Measurements from ENCODE around the gene RIN2.
"Not testable (repeated sequence)": the region's sequence is repeated elsewhere in the genome, so short reads cannot be mapped to it uniquely, and the experiment has no call there.

The RIN2 gene

GRCh38 chr20:19747903-19748302 is 10.2 kb upstream of the RIN2 start:
- Histone ChIP-seq H3K4me3 (ENCODE audit: low read depth, low read length) (no peak overlapping the region), H3K4me1 (peaks cover 5% of the 10 kb centered on the region), H3K27ac (no peak overlapping the region), H3K36me3 (ENCODE audit: control insufficient read depth, insufficient read depth, low read length) (no peaks in the 10 kb centered on the region), H3K27me3 (ENCODE audit: control insufficient read depth, insufficient read depth, low read length) (no peaks in the 10 kb centered on the region), H3K79me2 (no peaks in the 10 kb centered on the region), H3K9ac (no peak overlapping the region), H3K4me2 (ENCODE audit: low read length) (no peak overlapping the region), H2AFZ (no peak overlapping the region), H3K9me3 (ENCODE audit: control insufficient read depth, low read length) (no peaks in the 10 kb centered on the region)
- TF ChIP-seq CTCF (IDR thresholded peaks at IDR 0.05) = no peak

- no peak overlapping the region for H3K27ac ChIP-seq
- no peaks in the 10 kb centered on the region for H3K9me3 ChIP-seq (ENCODE audit: control insufficient read depth, low read length)
- no peak overlapping the region for H2AFZ ChIP-seq
- no peaks in the 10 kb centered on the region for H3K36me3 ChIP-seq (ENCODE audit: control insufficient read depth, insufficient read depth, low read length)
- no peak overlapping the region for H3K9ac ChIP-seq
- no peak overlapping the region for H3K4me2 ChIP-seq (ENCODE audit: low read length)
- peaks cover 5% of the 10 kb centered on the region for H3K4me1 ChIP-seq
- no peaks in the 10 kb centered on the region for H3K27me3 ChIP-seq (ENCODE audit: control insufficient read depth, insufficient read depth, low read length)
- H3K79me2 ChIP-seq = no peaks in the 10 kb centered on the region
- TF ChIP-seq CTCF (IDR thresholded peaks at IDR 0.05) = no peak
- H3K4me3 ChIP-seq (ENCODE audit: low read depth, low read length) = no peak overlapping the region
Measured at GRCh38 chr20:19748681-19749080, 9.4 kb upstream of the RIN2 start.

- H3K9me3 ChIP-seq (ENCODE audit: control insufficient read depth, low read length) = no peaks in the 10 kb centered on the region
- no peak overlapping the region for H3K27ac ChIP-seq
- H2AFZ ChIP-seq = no peak overlapping the region
- no peak overlapping the region for H3K4me2 ChIP-seq (ENCODE audit: low read length)
- H3K4me1 ChIP-seq = peaks cover 5% of the 10 kb centered on the region
- no peaks in the 10 kb centered on the region for H3K36me3 ChIP-seq (ENCODE audit: control insufficient read depth, insufficient read depth, low read length)
- H3K9ac ChIP-seq = no peak overlapping the region
- H3K27me3 ChIP-seq (ENCODE audit: control insufficient read depth, insufficient read depth, low read length) = no peaks in the 10 kb centered on the region
- TF ChIP-seq CTCF (IDR thresholded peaks at IDR 0.05) = no peak
- no peak overlapping the region for H3K4me3 ChIP-seq (ENCODE audit: low read depth, low read length)
- H3K79me2 ChIP-seq = no peaks in the 10 kb centered on the region
Measured at GRCh38 chr20:19749618-19750071, 8.4 kb upstream of the RIN2 start.

- Histone ChIP-seq H3K79me2 (no peaks in the 10 kb centered on the region), H3K9ac (no peak overlapping the region), H3K27ac (no peak overlapping the region), H3K36me3 (ENCODE audit: control insufficient read depth, insufficient read depth, low read length) (no peaks in the 10 kb centered on the region), H3K4me3 (ENCODE audit: low read depth, low read length) (no peak overlapping the region), H3K4me2 (ENCODE audit: low read length) (no peak overlapping the region), H3K4me1 (peaks cover 5% of the 10 kb centered on the region), H2AFZ (peak overlapping the region; percentile 74), H3K27me3 (ENCODE audit: control insufficient read depth, insufficient read depth, low read length) (no peaks in the 10 kb centered on the region), H3K9me3 (ENCODE audit: control insufficient read depth, low read length) (no peaks in the 10 kb centered on the region)
- no peak for TF ChIP-seq CTCF (IDR thresholded peaks at IDR 0.05)
Measured at GRCh38 chr20:19750101-19750606, 7.9 kb upstream of the RIN2 start.

GRCh38 chr20:19750907-19751636 is 7.0 kb upstream of the RIN2 start:
- H3K27ac ChIP-seq = no peak overlapping the region
- H3K36me3 ChIP-seq (ENCODE audit: control insufficient read depth, insufficient read depth, low read length) = no peaks in the 10 kb centered on the region
- H2AFZ ChIP-seq = peak overlapping the region; percentile 74
- no peak for TF ChIP-seq CTCF (IDR thresholded peaks at IDR 0.05)
- H3K27me3 ChIP-seq (ENCODE audit: control insufficient read depth, insufficient read depth, low read length) = no peaks in the 10 kb centered on the region
- no peak overlapping the region for H3K4me2 ChIP-seq (ENCODE audit: low read length)
- H3K9me3 ChIP-seq (ENCODE audit: control insufficient read depth, low read length) = no peaks in the 10 kb centered on the region
- no peaks in the 10 kb centered on the region for H3K79me2 ChIP-seq
- peaks cover 5% of the 10 kb centered on the region for H3K4me1 ChIP-seq
- no peak overlapping the region for H3K4me3 ChIP-seq (ENCODE audit: low read depth, low read length)
- H3K9ac ChIP-seq = no peak overlapping the region

- not testable (repeated sequence) for H3K9ac ChIP-seq; H3K27me3 ChIP-seq (ENCODE audit: control insufficient read depth, insufficient read depth, low read length); H3K27ac ChIP-seq; H3K36me3 ChIP-seq (ENCODE audit: control insufficient read depth, insufficient read depth, low read length); H2AFZ ChIP-seq; H3K4me3 ChIP-seq (ENCODE audit: low read depth, low read length); H3K79me2 ChIP-seq; H3K9me3 ChIP-seq (ENCODE audit: control insufficient read depth, low read length); H3K4me2 ChIP-seq (ENCODE audit: low read length)
- peaks cover 11% of the 10 kb centered on the region for H3K4me1 ChIP-seq
Measured at GRCh38 chr20:19754201-19754600, 3.9 kb upstream of the RIN2 start.
